Measurements from ENCODE around the gene ARF1.

Gene ARF1

DNA sequence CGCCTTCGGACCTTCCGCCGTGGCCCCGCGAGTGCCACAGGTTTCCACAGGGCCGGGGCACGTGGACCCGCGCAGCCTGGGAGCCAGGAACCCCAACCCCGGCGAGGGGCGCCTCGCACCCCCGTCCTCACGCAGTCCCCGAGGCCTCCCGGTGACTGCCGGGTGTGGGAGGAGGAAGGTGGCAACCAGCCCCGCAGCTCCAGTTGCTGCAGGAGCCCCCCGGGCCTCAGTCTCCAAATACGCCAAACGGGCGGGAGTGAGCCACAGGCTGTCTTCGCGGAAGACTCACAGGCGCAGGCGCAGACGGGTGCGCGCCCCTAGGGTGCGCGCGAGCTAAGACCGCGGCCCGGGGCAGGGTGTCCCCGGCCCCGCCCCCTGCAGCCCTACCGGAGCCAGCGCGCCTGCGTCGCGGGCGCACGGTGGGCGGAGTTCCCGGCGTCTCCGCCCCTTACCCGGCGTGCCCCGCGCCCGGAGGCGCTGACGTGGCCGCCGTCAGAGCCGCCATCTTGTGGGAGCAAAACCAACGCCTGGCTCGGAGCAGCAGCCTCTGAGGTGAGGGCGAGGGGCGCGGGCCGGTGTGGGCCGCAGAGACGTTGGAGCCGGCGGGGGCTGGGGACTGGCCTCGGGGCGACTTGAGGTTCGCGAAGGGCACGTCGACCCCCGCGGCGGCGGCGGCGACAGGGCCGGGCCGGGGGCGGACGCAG is at the start of gene ARF1:
TSS of gene ARF1 (plus strand) at position 495 of the 704 bp plus-strand sequence. CDS start 14,407 bp downstream, outside the sequence.
- peak within 1 kb of the TSS; percentile 94 for H3K4me3 ChIP-seq (ENCODE audit: low read length)
- H3K27ac ChIP-seq (ENCODE audit: low read length) = no peak within 1 kb of the TSS
- H3K36me3 ChIP-seq (ENCODE audit: control insufficient read depth, insufficient read depth, low read length) = no peaks in the 10 kb centered on the region
- WGBS (ENCODE audit: insufficient coverage, insufficient read length) = no CpG with 5 or more reads among the region's 87 CpGs
- no peaks in the 10 kb centered on the region for H3K9me3 ChIP-seq (ENCODE audit: control insufficient read depth, insufficient read depth, low read length)
- H3K4me1 ChIP-seq (ENCODE audit: control insufficient read depth, insufficient read depth, low read length) = peaks cover 5% of the 10 kb centered on the region; the same call in 1 of the 2 replicates
- peaks cover 6% of the 10 kb centered on the region; the same call in 1 of the 2 replicates for H3K27me3 ChIP-seq (ENCODE audit: control insufficient read depth, insufficient read depth, low read length)
- no peak for DNase-seq (ENCODE audit: low read depth, low spot score)

DNA sequence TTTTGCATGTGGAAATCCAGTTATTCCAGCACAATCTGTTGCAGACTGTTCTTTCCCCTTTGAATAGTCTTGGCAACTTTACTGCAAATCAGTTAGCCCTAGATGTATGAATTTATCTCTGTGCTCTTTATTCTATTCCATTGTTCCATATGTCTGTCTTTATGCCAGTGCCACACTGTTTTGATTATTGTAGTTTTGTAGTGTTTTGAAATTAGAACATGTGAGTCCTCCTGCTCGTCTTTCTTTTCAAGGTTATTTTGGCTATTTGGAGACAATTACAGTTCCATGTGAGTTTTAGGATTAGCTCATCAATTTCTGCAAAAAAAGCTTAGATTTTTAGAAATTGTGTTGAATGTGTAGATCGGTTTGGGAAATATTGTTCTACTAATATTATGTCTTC is 49.1 kb upstream of the ARF1 start:
- no peak overlapping the region for H3K4me3 ChIP-seq (ENCODE audit: low read length)
- no peak for DNase-seq (ENCODE audit: low read depth, low spot score)
- no peaks in the 10 kb centered on the region for H3K9me3 ChIP-seq (ENCODE audit: control insufficient read depth, insufficient read depth, low read length)
- H3K36me3 ChIP-seq (ENCODE audit: control insufficient read depth, insufficient read depth, low read length) = no peaks in the 10 kb centered on the region
- no peak overlapping the region for H3K27ac ChIP-seq (ENCODE audit: low read length)
- H3K4me1 ChIP-seq (ENCODE audit: control insufficient read depth, insufficient read depth, low read length) = 0 out of 2 replicates have a peak, but pooled peaks cover 1% of the 10 kb centered on the region
- no CpG with 5 or more reads among the region's 2 CpGs for WGBS (ENCODE audit: insufficient coverage, insufficient read length)
- peaks cover 10% of the 10 kb centered on the region for H3K27me3 ChIP-seq (ENCODE audit: control insufficient read depth, insufficient read depth, low read length)

DNA sequence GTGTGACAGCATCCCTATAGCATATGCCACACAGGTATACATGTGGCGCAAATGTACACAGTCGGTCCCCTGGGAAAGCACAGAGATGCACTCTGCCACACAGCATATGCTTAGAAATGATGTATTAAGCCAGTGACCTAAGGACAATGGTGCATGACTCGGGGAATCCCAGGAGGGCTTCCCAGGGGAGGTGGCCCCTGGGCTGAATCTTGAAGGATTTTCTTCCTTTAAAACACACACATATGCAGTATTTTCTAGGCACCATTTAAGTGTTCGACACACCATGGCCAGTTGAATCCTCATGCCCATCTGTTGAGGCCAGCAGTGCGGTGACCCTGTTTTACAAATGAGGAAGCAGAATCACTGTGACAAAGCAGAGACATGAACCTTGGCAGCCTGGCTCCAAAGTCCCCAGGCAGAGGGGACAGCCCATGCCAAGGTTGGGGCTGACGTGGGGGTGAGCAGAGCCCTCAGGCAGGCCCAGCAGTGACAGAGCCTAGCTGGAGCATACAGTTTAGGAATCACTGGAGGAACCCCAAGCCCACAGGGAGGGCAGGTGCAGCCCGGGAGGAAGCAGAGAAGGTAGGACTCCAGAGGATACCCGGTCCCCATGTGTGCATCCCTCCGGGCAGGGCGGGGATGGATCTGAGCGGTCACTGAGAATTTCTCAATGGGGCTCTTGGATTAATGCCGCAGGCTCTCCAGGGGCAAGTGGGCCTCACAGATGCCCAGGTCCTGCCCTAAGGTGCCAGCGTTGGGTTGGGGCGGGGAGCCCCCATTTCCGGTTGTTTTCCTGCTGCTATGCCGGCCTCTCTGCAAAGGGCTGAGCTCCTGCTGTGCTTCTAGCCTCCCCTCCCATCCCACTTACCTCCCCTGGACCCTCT is 47.3 kb upstream of the ARF1 start:
- Histone ChIP-seq H3K27me3 (ENCODE audit: control insufficient read depth, insufficient read depth, low read length) (peaks cover 26% of the 10 kb centered on the region), H3K36me3 (ENCODE audit: control insufficient read depth, insufficient read depth, low read length) (no peaks in the 10 kb centered on the region), H3K9me3 (ENCODE audit: control insufficient read depth, insufficient read depth, low read length) (no peaks in the 10 kb centered on the region), H3K4me1 (ENCODE audit: control insufficient read depth, insufficient read depth, low read length) (0 out of 2 replicates have a peak, but pooled peaks cover 1% of the 10 kb centered on the region), H3K27ac (ENCODE audit: low read length) (no peak overlapping the region), H3K4me3 (ENCODE audit: low read length) (no peak overlapping the region)
- no peak for DNase-seq (ENCODE audit: low read depth, low spot score)
- no CpG with 5 or more reads among the region's 16 CpGs for WGBS (ENCODE audit: insufficient coverage, insufficient read length)

DNA sequence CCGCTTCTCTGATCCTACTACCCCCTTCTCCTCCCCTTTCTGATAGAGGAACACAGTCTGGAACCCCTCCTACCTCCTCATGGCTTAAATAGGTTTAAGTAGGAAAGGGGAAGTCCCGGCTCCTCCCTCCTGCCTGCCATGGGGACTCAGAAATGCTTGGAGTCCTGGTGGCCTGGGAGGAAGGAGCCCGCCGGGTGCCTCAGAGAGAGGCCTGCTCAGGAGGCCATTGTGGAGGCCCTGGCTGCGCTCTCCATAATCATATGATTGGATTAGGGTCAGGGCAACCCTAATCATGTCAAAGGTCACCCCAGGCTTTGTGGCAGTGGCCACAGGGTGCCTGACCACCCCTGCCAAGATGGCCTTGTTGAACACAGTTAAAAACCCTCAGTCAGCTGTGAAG is 46.7 kb upstream of the ARF1 start:
- no CpG with 5 or more reads among the region's 5 CpGs for WGBS (ENCODE audit: insufficient coverage, insufficient read length)
- peaks cover 28% of the 10 kb centered on the region for H3K27me3 ChIP-seq (ENCODE audit: control insufficient read depth, insufficient read depth, low read length)

DNA sequence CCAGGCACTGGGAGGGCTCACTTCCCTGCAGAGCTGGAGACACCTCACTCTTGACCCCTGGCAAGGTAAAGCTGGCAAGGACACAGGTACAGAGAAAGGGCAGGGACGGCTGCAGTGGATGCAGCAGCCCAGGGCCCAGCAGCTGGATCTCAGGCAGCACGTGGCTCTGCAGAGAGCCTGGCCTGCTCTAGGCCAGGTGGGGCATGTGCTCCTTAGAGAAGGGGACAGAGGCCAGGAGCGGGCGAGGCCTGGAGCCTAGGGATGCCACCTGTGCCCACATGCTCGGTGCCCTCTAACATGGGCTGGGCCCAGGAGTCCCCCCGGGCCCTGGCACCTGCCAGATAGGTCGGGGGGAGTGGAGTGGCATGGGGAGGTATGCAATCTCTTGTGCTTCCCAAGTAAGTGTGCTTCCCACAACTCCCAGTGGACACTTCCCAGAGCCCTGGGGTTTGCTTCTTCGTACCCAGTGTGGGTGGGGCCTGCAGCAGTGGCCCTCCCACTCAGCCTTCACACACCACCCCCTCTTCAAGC is 45.7 kb upstream of the ARF1 start:
- H3K27ac ChIP-seq (ENCODE audit: low read length) = no peak overlapping the region
- no peaks in the 10 kb centered on the region for H3K9me3 ChIP-seq (ENCODE audit: control insufficient read depth, insufficient read depth, low read length)
- peaks cover 28% of the 10 kb centered on the region for H3K27me3 ChIP-seq (ENCODE audit: control insufficient read depth, insufficient read depth, low read length)
- 0 out of 2 replicates have a peak, but pooled peaks cover 1% of the 10 kb centered on the region for H3K4me1 ChIP-seq (ENCODE audit: control insufficient read depth, insufficient read depth, low read length)
- H3K36me3 ChIP-seq (ENCODE audit: control insufficient read depth, insufficient read depth, low read length) = no peaks in the 10 kb centered on the region
- H3K4me3 ChIP-seq (ENCODE audit: low read length) = no peak overlapping the region
- no CpG with 5 or more reads among the region's 8 CpGs for WGBS (ENCODE audit: insufficient coverage, insufficient read length)
- no peak for DNase-seq (ENCODE audit: low read depth, low spot score)

More for the DNA sequence above, 46.7 kb upstream of the ARF1 start:
- DNase-seq (ENCODE audit: low read depth, low spot score) = no peak
- no peaks in the 10 kb centered on the region for H3K9me3 ChIP-seq (ENCODE audit: control insufficient read depth, insufficient read depth, low read length)
- no peak overlapping the region for H3K27ac ChIP-seq (ENCODE audit: low read length)
- H3K4me1 ChIP-seq (ENCODE audit: control insufficient read depth, insufficient read depth, low read length) = 0 out of 2 replicates have a peak, but pooled peaks cover 1% of the 10 kb centered on the region
- no peak overlapping the region for H3K4me3 ChIP-seq (ENCODE audit: low read length)
- no peaks in the 10 kb centered on the region for H3K36me3 ChIP-seq (ENCODE audit: control insufficient read depth, insufficient read depth, low read length)

DNA sequence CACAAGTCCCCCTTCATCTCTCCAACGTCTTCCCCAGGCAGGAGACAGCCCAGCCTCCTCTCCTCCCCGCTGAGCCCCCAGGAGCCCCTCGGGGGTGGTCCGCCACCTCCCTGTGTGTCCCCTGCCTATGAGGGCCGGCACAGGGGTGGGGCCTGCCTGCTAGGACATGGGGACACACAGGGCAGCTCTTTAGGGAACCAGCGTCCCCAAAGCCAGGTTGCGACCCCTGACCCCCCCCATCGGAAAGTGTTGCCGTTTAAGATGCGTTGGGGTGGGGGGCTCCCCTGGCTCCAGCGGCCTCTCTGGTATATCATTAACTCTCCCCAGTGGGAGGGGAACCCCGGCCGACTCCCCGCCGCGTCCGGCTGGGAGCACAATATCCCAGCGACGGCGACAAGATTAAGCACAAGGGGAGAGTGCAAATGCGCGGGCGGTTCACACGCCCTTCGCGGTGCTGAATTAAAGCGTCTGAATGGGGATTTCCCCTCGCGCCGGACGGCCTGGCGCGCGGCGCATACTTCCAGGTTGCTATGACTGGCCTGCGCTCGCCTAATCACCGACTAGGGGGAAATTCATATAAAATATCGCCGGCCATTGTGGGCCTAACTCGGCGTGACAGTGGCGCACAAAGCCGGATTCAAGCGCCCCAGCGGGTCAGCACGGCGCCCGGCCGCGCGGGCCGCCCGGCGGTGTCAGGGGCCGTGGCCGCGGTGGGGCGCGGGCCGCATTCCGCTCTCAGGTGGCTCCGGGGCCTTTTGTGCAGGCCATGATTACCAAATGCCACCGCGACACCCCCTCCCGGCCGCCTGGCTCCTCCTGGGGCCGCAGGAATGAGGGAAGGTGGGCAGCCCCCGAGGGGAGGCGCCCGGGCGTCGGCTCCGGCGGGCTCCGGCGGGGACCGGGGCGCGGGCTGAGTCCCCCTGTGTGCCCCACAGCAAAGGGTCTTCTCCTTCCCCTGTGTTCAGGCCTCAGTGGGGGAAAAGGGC is 44.8 kb upstream of the ARF1 start:
- no CpG with 5 or more reads among the region's 80 CpGs for WGBS (ENCODE audit: insufficient coverage, insufficient read length)
- Histone ChIP-seq H3K9me3 (ENCODE audit: control insufficient read depth, insufficient read depth, low read length) (no peaks in the 10 kb centered on the region), H3K4me3 (ENCODE audit: low read length) (peak overlapping the region; percentile 45; the same call in 1 of the 2 replicates), H3K27me3 (ENCODE audit: control insufficient read depth, insufficient read depth, low read length) (peaks cover 28% of the 10 kb centered on the region), H3K36me3 (ENCODE audit: control insufficient read depth, insufficient read depth, low read length) (no peaks in the 10 kb centered on the region), H3K27ac (ENCODE audit: low read length) (no peak overlapping the region), H3K4me1 (ENCODE audit: control insufficient read depth, insufficient read depth, low read length) (0 out of 2 replicates have a peak, but pooled peaks cover 1% of the 10 kb centered on the region)
- DNase-seq (ENCODE audit: low read depth, low spot score) = no peak

DNA sequence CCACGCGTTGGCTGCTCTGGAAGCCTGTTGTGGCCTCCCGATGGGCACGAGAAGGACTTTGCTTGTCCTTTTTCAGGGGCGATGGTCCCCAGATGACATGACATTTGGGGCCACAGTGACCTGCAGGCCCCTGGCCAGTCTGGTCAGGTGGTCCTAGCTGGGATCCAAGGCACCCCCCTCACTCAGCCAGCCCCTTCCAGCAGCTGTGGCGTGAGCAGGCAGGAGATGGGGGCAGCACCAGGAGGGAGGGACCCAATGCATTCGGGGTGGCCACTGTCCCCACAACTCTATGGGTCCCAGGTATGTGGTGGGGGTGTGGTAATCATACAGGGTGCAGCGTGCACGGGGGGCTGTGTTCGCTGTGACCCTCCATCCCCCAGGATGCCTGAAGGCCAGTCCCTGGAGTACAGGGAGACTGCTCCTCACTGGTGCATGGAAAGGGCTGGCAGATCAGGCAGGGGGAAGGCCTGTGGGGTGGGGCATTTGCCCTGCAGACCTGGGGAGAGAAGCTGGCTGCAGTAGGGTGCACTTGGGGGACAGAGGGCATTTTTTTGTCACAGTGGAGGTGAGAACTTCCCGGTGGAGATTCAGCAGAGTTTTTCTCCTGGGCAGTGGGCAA is 44.0 kb upstream of the ARF1 start:
- H3K4me3 ChIP-seq (ENCODE audit: low read length) = no peak overlapping the region; the same call in 1 of the 2 replicates
- no peaks in the 10 kb centered on the region for H3K9me3 ChIP-seq (ENCODE audit: control insufficient read depth, insufficient read depth, low read length)
- no CpG with 5 or more reads among the region's 11 CpGs for WGBS (ENCODE audit: insufficient coverage, insufficient read length)
- 0 out of 2 replicates have a peak, but pooled peaks cover 1% of the 10 kb centered on the region for H3K4me1 ChIP-seq (ENCODE audit: control insufficient read depth, insufficient read depth, low read length)
- H3K36me3 ChIP-seq (ENCODE audit: control insufficient read depth, insufficient read depth, low read length) = no peaks in the 10 kb centered on the region
- DNase-seq (ENCODE audit: low read depth, low spot score) = no peak
- H3K27me3 ChIP-seq (ENCODE audit: control insufficient read depth, insufficient read depth, low read length) = peaks cover 28% of the 10 kb centered on the region
- H3K27ac ChIP-seq (ENCODE audit: low read length) = no peak overlapping the region

DNA sequence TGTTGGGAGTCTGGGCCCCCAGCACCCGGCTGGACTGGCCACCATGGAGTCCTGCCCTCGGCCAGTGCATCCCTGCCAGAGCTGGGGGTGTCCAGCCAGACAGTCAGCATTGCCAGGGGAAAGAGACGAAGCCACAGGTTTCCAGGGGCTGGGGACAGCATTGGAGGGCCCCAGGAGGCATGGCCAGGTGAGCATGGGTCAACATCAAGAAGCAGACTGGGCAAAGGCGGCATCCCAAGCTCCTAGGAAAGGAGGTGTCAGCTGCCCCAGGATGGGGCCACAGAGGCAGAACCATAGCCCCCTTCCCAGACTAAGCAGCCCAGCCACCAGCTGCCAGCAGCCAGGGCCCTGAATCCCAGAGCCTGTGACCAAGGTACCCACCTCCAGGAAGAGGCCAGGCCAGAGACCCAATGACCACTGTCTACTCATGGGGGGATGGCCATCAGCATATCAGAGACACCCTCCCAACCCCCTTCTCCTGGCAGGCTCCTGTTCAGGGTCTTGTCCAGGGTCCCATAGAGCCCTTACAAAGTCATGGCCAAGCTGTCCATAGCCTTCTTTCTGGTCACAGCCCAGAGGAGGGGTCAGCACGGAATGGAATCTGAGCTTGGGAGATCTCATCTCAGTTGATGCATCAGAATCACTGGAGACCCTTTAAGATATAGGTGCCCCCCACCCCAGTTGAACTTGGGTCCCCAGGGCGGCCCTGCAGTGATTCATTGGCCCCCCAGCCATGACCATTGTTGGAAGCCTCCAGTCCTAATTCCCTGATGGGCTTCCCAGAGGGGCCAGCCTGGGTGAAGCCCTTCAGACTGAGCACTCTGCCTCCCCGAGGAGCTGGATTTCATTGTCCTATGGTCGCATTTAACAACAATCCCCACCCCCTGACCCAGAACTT is 43.3 kb upstream of the ARF1 start:
- H3K9me3 ChIP-seq (ENCODE audit: control insufficient read depth, insufficient read depth, low read length) = no peaks in the 10 kb centered on the region
- H3K4me3 ChIP-seq (ENCODE audit: low read length) = no peak overlapping the region
- WGBS (ENCODE audit: insufficient coverage, insufficient read length) = no CpG with 5 or more reads among the region's 8 CpGs
- H3K27ac ChIP-seq (ENCODE audit: low read length) = no peak overlapping the region
- H3K4me1 ChIP-seq (ENCODE audit: control insufficient read depth, insufficient read depth, low read length) = 0 out of 2 replicates have a peak, but pooled peaks cover 1% of the 10 kb centered on the region
- H3K36me3 ChIP-seq (ENCODE audit: control insufficient read depth, insufficient read depth, low read length) = no peaks in the 10 kb centered on the region
- peaks cover 28% of the 10 kb centered on the region for H3K27me3 ChIP-seq (ENCODE audit: control insufficient read depth, insufficient read depth, low read length)
- DNase-seq (ENCODE audit: low read depth, low spot score) = no peak

DNA sequence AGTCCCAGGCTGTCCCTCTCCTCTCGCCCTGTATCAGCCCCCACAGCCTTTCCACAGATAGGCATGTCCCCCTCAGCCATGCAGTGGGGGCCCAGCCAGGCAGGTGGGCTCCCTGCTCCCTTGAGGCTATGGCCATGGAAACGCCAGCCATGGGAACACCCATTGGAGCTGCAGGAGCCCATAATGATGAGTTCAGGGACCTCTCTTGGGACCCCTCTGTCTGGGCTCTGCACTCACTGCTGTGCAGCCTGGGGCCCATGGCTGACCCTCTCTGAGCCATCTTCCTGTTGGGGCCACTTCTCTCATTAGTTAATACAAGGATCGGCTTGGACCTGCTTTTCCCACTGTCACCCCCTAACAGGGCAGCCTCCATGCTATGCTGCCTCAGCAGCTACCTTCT is 42.5 kb upstream of the ARF1 start:
- no peak overlapping the region for H3K27ac ChIP-seq (ENCODE audit: low read length)
- H3K4me1 ChIP-seq (ENCODE audit: control insufficient read depth, insufficient read depth, low read length) = 0 out of 2 replicates have a peak, but pooled peaks cover 1% of the 10 kb centered on the region
- no peak for DNase-seq (ENCODE audit: low read depth, low spot score)
- no peaks in the 10 kb centered on the region for H3K36me3 ChIP-seq (ENCODE audit: control insufficient read depth, insufficient read depth, low read length)
- WGBS (ENCODE audit: insufficient coverage, insufficient read length) = no CpG with 5 or more reads among the region's 3 CpGs
- no peaks in the 10 kb centered on the region for H3K9me3 ChIP-seq (ENCODE audit: control insufficient read depth, insufficient read depth, low read length)
- H3K4me3 ChIP-seq (ENCODE audit: low read length) = no peak overlapping the region
- H3K27me3 ChIP-seq (ENCODE audit: control insufficient read depth, insufficient read depth, low read length) = peaks cover 28% of the 10 kb centered on the region
